ENCODE measurements around the gene GINM1. TPM values are rescaled to one million over a fixed set of nuclear protein-coding genes. Genes with fewer than 3 reads are reported as not detected.

GINM1 gene
- total and polyA plus RNA-seq, 2 of the 4 experiments (the other 2 are of a cell fraction), result 23.6 to 24.9 TPM

- no peaks in the 10 kb centered on the region for H3K4me1 ChIP-seq (ENCODE audit: control insufficient read depth, insufficient read depth, low read length)
- BruUV-seq (replicated peaks), result no TSS peak
- H2BK120ac ChIP-seq (ENCODE audit: low read depth, low read length), result no peak overlapping the region
- H3K27me3 ChIP-seq (ENCODE audit: control insufficient read depth, insufficient read depth, low read length), result no peaks in the 10 kb centered on the region
- H3K14ac ChIP-seq (replicated peaks; ENCODE audit: low read depth, low read length), result no peak overlapping the region
- DNase-seq (no peak), ATAC-seq (ENCODE audit: low read depth) (no peak)
- H3K79me1 ChIP-seq (ENCODE audit: low read depth in 1 of 2, low read length in 2 of 2), result peaks cover 20 to 25% of the 10 kb centered on the region in 2 experiments
- no peak overlapping the region for H4K91ac ChIP-seq (ENCODE audit: insufficient read depth, low read depth, low read length)
- H4K8ac ChIP-seq (ENCODE audit: low read depth in 2 of 2, low read length in 2 of 2), result no peak overlapping the region
- ChIA-PET CTCF (no interaction called here), POLR2A (ENCODE audit: unreplicated experiment) (no interaction called here)
- no peak overlapping the region for H4K5ac ChIP-seq (ENCODE audit: low read depth, low read length)
- H2AK5ac ChIP-seq (ENCODE audit: low read depth, low read length), result no peak overlapping the region
- dilution Hi-C loops (cut with HindIII; ENCODE audit: low sequenced_read_pairs, unreplicated experiment), result no loop called here
- WGBS, 2 experiments (ENCODE audit: extremely low coverage in 2 of 2, insufficient read length in 1 of 2), result no CpG with 5 or more reads among the region's 1 CpG
- H2BK20ac ChIP-seq (ENCODE audit: low read depth, low read length), result no peak overlapping the region
- no peak overlapping the region for H2AK9ac ChIP-seq (replicated peaks; ENCODE audit: low read depth, low read length, poor library complexity)
- H3K4me2 ChIP-seq (ENCODE audit: low read depth, low read length), result no peak overlapping the region
- no peak overlapping the region for H3K23ac ChIP-seq (ENCODE audit: low read depth, low read length)
- TF ChIP-seq USF2 (IDR thresholded peaks at IDR 0.05; ENCODE audit: low read depth, low read length) (no peak), MXI1 (IDR thresholded peaks at IDR 0.05; ENCODE audit: borderline replicate concordance, low read depth, low read length) (no peak), FOS (IDR thresholded peaks at IDR 0.05; ENCODE audit: low read depth, low read length) (no peak), POLR2A (IDR thresholded peaks at IDR 0.05; ENCODE audit: low read depth, low read length) (no peak), RAD21 (IDR thresholded peaks at IDR 0.05; ENCODE audit: low read length) (no peak), NFE2L2 (IDR thresholded peaks at IDR 0.05; ENCODE audit: low read depth, low read length) (no peak), ELK1 (IDR thresholded peaks at IDR 0.05; ENCODE audit: borderline replicate concordance, low read depth, low read length) (no peak), RCOR1 (IDR thresholded peaks at IDR 0.05; ENCODE audit: insufficient replicate concordance, low read length) (no peak), MAZ (IDR thresholded peaks at IDR 0.05; ENCODE audit: borderline replicate concordance, low read depth, low read length) (no peak), BHLHE40 (IDR thresholded peaks at IDR 0.05; ENCODE audit: low read depth, low read length) (no peak), CHD1 (IDR thresholded peaks at IDR 0.05; ENCODE audit: low read depth, low read length) (no peak), MAFK (IDR thresholded peaks at IDR 0.05; ENCODE audit: low read depth, low read length) (no peak), SMC3 (IDR thresholded peaks at IDR 0.05; ENCODE audit: low read depth, low read length) (no peak), CTCF (conservative IDR thresholded peaks at IDR 0.05; ENCODE audit: low read depth, low read length) (no peak), CEBPB (IDR thresholded peaks at IDR 0.05; ENCODE audit: low read depth, low read length) (no peak), RFX5 (IDR thresholded peaks at IDR 0.05; ENCODE audit: low read depth, low read length) (no peak)
- no peak overlapping the region for H2BK15ac ChIP-seq (ENCODE audit: low read depth, low read length)
- H4K20me1 ChIP-seq (ENCODE audit: insufficient read depth, low read length), result no peaks in the 10 kb centered on the region; the same call in 1 of the 2 replicates
- in situ Hi-C loops (cut with MboI; ENCODE audit: low sequenced_read_pairs), result no loop called here
- no peak overlapping the region for H2AFZ ChIP-seq (replicated peaks; ENCODE audit: low read length, poor library complexity)
- H3K36me3 ChIP-seq (ENCODE audit: control insufficient read depth, insufficient read depth, low read length), result peaks cover 42% of the 10 kb centered on the region
- H2BK5ac ChIP-seq (ENCODE audit: low read depth, low read length, poor library complexity, severe bottlenecking), result no peak overlapping the region
- H3K9ac ChIP-seq (ENCODE audit: low read depth, low read length), result no peak overlapping the region
- intact Hi-C loops (cut with micrococcal nuclease), result no loop called here
- no peak overlapping the region for H3K27ac ChIP-seq (ENCODE audit: insufficient read depth, low read length)
- H3K9me1 ChIP-seq (ENCODE audit: insufficient read depth, low read length), result no peaks in the 10 kb centered on the region
- H3K56ac ChIP-seq (ENCODE audit: extremely low read depth, insufficient read depth, low read length), result no peak overlapping the region
- H3K9me3 ChIP-seq (ENCODE audit: control insufficient read depth, insufficient read depth, low read length), result no peaks in the 10 kb centered on the region
- H3K4ac ChIP-seq (ENCODE audit: low read depth, low read length), result no peak overlapping the region
- H3K18ac ChIP-seq (ENCODE audit: low read depth, low read length), result no peak overlapping the region
- no peak overlapping the region for H3K4me3 ChIP-seq (ENCODE audit: insufficient read depth, low read depth, low read length)
These were observed 31.4 kb upstream of the GINM1 start for GRCh38 chr6:149534742-149535141.
